ENCODE data around the gene DNAH8.
"Not testable (repeated sequence)": the region's sequence is repeated elsewhere in the genome, so short reads cannot be mapped to it uniquely, and the experiment has no call there.

Gene DNAH8

DNA sequence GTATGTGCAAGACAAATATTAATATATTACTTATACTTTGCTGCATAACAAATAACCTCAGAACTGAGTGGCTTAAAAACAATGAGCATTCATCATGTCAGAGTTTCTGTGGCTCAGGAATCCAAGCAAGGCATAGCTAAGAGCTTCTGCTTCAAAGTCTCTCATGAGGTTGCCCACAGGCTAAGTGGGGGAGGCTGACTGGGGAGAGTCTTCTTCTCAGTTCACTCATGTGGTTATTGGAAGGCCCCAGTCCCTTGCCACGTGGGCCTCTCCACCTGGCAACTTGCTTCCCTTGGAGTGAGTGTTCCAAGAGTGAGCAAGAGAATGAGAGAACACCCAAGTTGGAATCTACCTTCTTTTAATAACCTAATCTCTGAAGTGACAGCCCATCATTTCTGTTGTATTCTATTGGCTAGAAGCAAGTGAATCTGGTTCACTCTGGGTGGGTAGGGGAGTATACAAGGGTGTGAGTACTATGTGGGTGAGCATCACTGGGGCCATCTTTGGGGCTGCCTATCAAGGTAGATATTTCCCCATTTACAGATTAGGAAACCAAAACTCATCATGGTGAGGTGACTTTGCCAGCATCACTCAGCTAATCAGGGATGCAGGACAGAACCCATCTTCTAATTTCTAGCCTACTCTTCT lies 36.0 kb downstream of the DNAH8 start:
- no peak for DNase-seq

GRCh38 chr6:38753707-38754106 lies 38.6 kb downstream of the DNAH8 start:
- DNase-seq = no peak

GRCh38 chr6:38755207-38755606 lies 40.1 kb downstream of the DNAH8 start:
- DNase-seq = no peak

- DNase-seq = no peak
Measured at GRCh38 chr6:38755874-38756273, 40.8 kb downstream of the DNAH8 start.

- DNase-seq = no peak
Measured at GRCh38 chr6:38760097-38760496, 45.0 kb downstream of the DNAH8 start.

GRCh38 chr6:38762848-38763247 lies 47.7 kb downstream of the DNAH8 start:
- no peak for DNase-seq

DNA sequence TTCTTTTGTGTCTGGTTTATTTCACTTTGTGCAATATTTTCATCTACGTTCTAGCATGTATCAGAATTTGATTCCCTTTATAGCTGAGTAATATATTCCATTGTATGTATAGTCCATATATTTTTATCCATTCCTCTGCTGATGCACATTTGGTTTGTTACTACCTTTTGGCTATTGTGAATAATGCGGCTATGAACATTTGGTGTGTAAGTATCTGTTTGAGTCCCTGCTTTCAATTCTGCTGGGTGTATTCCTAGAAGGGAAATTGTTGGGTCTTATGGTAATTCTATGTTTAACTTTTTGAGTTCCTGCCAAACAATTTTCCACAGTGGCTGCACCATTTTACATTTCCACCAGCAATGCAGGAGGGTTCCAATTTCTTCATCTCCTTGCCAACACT lies 52.4 kb downstream of the DNAH8 start:
- no peak for DNase-seq

DNA sequence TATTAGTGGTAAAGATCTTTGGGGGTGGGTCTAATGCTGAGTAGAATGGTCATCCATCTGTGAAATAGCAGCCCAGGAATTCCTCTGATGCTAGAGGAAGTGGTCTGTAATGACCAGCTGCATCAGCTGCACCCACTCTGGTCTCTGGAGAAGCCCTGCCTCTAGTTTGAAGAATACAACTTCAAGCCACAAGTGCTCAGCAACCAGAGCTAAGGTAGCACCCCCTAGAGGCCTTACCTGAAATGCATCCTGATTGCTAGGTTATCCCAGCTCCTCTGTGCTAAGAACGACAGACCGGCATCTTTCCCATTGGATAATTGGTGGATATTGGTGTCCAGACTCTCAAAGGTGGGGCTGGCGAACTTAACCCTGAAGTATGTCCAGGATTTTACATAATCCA lies 58.2 kb downstream of the DNAH8 start:
- DNase-seq = no peak

DNA sequence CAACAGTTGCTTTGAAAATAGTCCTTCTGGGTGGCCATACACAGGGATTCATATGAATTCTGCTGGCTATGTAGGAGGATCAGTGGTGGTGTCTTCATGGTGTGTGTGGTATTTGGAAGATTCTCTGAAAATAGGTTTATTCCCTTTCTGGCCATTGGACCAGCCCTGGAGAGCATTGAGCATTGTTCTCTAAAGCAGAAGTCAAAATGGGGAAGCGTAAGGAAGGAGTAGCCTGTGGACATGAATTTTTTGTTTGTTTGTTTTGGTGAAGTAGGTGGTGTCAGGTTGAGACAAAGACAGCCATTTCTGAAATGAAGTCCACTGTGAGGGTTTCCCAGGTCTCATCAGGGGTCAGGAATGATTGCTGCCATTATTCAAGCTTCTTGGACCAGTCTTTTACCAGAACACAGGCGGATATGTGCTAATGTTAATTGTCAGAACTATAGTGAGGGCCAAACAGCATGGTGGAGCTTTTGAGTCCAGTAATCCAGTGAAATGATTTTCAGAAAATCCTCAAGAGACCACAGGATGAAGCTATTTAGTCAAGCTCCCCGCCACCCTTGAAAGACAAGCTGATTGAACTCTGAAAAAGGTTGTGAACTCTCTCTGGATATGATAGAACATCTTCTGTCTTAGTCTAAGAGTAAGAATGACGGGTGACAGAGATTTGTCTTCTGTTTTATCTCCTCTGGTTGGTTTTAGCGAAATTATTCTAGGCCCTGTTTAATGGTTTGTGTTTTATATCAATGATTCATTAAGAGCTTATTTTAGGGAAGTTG lies 60.0 kb downstream of the DNAH8 start:
- no peak for DNase-seq

DNA sequence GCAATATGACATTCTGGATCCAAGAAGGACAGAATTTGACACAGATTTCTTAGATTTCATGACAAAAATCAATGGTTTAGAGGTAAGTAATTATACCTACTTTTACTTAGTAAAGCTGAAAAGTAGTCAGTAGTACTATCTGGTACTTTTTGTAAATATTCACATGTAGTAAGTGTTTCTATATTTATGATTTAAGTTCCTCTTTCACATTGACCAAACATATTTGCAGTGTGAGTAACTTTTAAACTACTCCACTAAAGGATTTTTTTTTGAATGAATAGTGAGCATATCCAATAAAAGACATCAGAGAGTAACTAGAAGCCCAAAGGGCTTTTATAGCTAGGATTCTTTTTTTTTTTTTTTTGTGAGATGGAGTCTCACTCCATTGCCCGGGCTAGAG lies 60.8 kb downstream of the DNAH8 start:
- no peak for DNase-seq

GRCh38 chr6:38776515-38776914 lies 61.4 kb downstream of the DNAH8 start:
- DNase-seq = no peak

DNA sequence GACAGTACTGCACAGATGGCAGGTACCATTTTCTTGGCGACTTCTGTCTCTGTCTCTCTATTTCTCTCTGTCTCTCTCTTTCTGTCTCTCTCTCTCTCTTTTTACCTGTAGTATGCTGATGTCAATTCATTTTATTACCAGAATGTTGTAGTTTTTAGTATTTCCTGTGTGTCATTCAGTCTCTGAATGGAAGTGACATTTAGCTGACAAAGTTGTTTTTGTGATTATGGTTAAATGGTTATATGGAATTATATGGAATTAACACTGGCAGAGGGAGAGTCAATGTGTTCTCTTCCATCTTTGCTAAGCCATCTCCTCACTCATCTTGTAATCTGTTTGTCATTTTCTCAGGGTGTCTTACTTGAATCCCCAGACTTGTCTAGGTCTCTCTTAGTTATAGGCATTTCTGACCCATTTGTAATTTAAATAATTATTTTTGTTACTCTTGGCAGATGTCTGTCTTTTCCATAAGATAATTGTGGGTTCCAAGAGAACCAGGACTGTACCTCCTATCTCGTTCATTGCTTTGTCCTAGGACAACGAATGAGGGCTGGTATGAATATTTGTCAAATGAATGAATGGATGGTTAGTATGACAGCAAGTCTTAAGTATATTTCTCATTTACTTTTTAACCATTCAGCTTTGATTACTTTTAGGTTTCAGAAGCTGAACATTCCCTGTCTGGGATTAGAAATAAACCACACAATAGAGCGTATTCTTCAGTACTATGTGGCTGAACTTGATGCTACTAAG lies 64.4 kb downstream of the DNAH8 start:
- DNase-seq = no peak

- DNase-seq = no peak
Measured at GRCh38 chr6:38782616-38783015, 67.5 kb downstream of the DNAH8 start.

DNA sequence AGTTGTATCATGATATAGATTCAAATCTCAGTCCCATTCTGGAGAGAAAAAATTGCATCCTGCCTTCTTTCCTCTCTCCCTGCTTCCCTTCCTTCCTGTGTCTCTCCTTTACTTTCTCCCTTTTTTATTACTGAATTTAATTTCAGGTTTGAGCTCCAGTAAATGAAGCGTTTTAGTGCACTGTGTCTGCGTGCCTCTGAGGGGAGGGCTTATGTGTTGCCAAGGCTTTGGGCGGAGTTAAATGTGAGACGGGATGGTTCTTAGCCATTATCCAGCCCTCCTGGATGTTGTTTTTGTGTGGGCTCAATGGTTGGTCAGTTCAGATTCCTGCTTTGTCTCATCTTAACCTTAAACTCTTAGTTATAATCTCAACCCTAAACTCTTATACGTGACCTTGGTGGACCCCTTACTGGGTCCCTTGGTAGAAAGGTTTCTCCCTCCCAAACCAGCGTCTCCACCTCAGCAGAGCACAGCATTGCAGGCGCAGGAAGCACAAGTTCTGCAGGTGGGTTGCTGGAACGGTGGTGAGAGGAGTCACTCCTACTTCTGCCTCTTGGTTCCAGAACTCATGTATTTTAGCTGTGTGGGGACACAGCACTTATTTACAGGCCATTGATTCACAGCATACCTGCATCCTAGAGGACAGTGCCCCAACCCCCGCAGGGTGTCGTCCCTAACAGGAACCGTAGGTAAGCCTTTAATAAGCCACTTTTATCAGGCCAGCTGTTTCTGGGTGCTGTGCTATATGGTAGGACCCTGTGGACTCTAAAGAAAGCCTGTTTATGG lies 68.5 kb downstream of the DNAH8 start:
- no peak for DNase-seq

- no peak for DNase-seq
Measured at GRCh38 chr6:38784506-38785235, 69.6 kb downstream of the DNAH8 start.

GRCh38 chr6:38786486-38786885 lies 71.4 kb downstream of the DNAH8 start:
- DNase-seq = no peak

- DNase-seq = no peak
Measured at GRCh38 chr6:38789256-38789655, 74.1 kb downstream of the DNAH8 start.

- no peak for DNase-seq
Measured at GRCh38 chr6:38792356-38792755, 77.2 kb downstream of the DNAH8 start.

GRCh38 chr6:38794682-38795081 lies 79.6 kb downstream of the DNAH8 start:
- DNase-seq = no peak

- no peak for DNase-seq
Measured at GRCh38 chr6:38796006-38796405, 80.9 kb downstream of the DNAH8 start.

DNA sequence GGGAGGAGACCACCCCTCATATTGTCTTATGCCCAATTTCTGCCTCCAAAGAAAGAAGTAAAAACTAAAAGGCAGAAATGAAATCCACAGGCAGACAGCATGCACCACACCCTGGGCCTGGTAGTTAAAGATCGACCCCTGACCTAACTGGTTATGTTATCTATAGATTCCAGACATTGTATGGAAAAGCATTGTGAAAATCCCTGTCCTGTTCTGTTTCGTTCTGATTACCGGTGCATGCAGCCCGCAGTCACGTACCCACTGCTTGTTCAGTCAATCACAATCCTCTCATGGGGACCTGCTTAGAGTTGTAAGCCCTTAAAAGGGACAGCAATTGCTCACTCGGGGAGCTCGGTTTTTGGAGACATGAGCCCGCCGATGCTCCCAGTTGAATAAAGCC lies 81.3 kb downstream of the DNAH8 start:
- DNase-seq = not testable (repeated sequence)

GRCh38 chr6:38796850-38797249 lies 81.7 kb downstream of the DNAH8 start:
- no peak for DNase-seq
